ENCODE results near the gene TMEM184C.

DNA sequence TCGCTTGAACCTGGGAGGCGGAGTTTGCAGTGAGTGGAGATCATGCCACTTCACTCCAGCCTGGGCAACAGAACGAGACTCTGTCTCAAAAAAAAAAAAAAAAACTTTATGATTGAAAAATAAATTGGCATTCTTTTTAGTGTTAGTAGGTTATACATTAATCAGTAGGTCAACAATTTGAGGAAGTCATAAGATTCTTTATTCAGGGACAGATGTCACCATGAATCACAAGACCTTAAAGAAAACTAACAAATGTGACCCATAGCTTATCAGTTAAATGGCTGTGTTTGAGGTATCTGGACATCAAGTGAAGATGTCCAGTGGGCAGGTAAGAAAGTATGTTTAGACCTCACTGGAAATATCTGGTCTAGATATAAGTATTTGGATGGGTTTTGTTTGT lies 76.0 kb downstream of the TMEM184C start:
- TF ChIP-seq, protein P1, sequence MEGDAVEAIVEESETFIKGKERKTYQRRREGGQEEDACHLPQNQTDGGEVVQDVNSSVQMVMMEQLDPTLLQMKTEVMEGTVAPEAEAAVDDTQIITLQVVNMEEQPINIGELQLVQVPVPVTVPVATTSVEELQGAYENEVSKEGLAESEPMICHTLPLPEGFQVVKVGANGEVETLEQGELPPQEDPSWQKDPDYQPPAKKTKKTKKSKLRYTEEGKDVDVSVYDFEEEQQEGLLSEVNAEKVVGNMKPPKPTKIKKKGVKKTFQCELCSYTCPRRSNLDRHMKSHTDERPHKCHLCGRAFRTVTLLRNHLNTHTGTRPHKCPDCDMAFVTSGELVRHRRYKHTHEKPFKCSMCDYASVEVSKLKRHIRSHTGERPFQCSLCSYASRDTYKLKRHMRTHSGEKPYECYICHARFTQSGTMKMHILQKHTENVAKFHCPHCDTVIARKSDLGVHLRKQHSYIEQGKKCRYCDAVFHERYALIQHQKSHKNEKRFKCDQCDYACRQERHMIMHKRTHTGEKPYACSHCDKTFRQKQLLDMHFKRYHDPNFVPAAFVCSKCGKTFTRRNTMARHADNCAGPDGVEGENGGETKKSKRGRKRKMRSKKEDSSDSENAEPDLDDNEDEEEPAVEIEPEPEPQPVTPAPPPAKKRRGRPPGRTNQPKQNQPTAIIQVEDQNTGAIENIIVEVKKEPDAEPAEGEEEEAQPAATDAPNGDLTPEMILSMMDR (IDR thresholded peaks at IDR 0.05): no peak
- TF ChIP-seq POLR2A (IDR thresholded peaks at IDR 0.05) (no peak), EP300 (IDR thresholded peaks at IDR 0.05) (no peak)
